Lower leg skin (tissue), 3 donors: ENCODE measurements around the gene DEPDC7.

ENCODE experiments used
- CTCF ChIP-seq, 3 donors: fragments of 450-650 bp; IDR thresholded peaks; one replicate each; pipeline ENCODE4 v1.5.1; 2016; ENCODE audit warnings: antibody characterized with exemption in 3 of 3, mild to moderate bottlenecking in 3 of 3, moderate library complexity in 2 of 3
- POLR2A ChIP-seq, 2 donors: fragments of 450-650 bp; IDR thresholded peaks; one replicate each; pipeline ENCODE4 v1.6.1; 2016 to 2017; ENCODE audit warnings: antibody characterized with exemption in 2 of 2, mild to moderate bottlenecking in 1 of 2, moderate library complexity in 1 of 2

DNA sequence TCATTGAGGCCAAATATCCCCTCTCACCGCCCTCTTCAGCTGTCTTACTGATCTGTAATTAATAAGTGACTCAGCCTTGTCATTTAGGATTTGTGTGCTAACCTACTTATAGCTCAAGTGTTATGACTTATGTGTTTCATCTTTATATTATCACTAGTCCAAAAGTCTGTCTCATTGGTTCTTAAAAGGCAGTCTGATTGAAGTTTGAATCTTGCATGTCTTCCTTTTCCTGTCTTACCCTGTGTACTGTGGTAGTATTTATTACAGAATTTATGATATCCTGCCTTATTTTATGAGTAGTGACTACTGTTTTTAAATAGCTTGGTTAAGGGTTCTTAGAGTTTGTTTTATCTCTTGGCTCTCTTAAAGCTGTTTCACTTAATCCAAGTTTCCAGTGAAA, 6.3 kb downstream of the DEPDC7 start:
- TF ChIP-seq CTCF (IDR thresholded peaks at IDR 0.05) (no peak), POLR2A (IDR thresholded peaks at IDR 0.05) (no peak)
